Measurements from ENCODE around the gene SNX30.

GRCh38 chr9:112789891-112790774, 39.6 kb downstream of the SNX30 start:
- no peak for TF ChIP-seq POLR2AphosphoS5 (IDR thresholded peaks at IDR 0.05)
- TF ChIP-seq CTCF (IDR thresholded peaks at IDR 0.05): no peak

All from prostate gland (tissue), 2 donors.